HG02571 (cell line): ENCODE measurements around the gene ZNF598.

Source experiments
- ATAC-seq: cut with Tn5 transposase; IDR thresholded peaks from one replicate; pipeline ENCODE4 v1.9.1; 2021; ENCODE audit warnings: mild to moderate bottlenecking, moderate library complexity; ENCODE audit not compliant: unreplicated experiment

The ZNF598 gene

DNA sequence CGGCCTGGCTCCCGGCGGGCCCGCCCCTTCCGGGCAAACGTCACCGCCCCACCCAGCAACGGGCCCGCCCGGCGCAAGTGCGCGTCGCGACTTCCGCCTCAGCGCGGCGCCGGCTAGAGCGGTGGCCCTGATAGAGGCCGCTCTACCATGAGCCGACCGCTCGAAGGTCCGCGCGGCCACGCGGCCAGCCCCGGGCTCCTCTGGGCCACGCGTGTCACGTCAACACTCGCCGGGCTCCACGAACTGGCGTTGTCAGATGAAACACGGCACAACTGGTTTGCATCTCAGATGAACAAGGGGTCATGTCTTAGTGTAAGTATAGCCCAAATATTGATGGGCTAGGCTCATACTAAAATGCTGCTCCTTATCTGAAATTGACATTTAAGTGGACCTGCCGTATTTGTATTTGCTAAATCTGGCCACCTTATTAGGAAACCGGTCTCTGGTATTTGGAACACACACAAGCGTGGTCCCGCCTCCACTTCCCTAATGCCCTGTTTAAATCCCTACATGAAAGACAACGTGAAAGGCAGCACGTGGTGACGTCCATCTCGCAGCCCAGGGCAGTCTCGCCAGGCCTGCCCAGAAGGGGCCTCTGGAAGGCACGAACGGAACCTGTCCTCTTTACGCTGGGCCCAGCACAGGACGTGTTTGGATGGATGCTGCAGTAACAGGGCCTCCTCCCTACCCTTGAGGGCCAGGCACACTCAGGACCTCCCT is at the start of gene ZNF598:
TSS of gene ZNF598 (minus strand) at position 31 of the 720 bp plus-strand sequence.
- ATAC-seq = peak; percentile 80

DNA sequence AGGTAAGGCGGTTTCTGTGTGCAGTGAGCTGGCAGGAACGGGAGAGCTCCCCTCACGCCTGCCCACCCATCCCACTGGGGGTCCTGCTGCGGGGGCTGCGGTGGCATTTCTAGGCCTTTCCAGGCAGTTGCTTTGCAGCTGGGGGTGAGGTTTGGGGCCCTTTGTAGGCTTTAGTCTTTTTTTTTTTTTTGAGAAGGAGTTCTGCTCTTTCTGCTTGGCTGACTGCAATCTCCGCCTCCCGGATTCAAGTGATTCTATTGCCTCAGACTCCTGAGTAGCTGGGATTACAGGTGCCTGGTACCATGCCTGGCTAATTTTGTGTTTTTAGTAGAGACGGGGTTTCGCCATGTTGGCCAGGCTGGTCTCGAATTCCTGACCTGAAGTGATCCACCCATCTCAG is 49.3 kb upstream of the ZNF598 start:
- no peak for ATAC-seq

DNA sequence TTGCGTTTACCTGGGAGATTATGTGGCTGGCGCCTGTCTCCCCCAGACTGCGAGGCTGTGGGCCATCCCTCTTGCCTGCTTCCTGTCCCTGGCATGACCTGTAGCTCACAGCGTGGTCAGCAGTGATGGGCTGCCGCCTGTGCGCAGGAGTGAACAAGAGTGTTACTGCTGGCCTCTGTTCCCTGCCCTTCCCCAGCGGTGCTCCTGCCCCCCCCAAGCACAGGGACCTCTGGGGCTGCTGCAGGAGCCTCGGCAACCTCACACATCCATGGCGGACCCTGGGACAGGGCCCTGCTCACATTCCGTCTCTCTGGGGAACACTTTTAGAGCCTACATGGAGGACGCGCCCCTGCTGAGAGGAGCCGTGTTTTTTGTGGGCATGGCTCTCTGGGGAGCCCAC is 48.8 kb upstream of the ZNF598 start:
- no peak for ATAC-seq

DNA sequence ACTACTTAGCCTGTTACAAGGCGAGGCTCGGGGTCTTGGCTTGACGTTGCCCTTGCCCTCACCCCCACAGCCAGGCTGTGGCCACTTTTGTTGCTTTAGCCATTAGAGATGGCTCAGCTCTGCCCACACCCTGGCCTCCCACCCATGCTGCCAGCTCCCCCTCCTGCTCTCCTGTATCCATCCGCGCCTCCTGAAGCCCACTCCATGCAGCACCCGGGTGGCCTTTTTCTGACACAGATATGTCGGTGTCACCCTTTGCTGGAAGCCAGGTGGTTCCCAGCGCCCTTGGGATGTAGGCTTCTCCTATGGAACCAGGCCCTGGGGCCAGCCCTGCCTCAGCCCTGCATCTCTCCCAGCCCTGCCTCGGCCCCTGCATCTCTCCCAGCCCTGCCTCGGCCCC is 47.8 kb upstream of the ZNF598 start:
- ATAC-seq = no peak

DNA sequence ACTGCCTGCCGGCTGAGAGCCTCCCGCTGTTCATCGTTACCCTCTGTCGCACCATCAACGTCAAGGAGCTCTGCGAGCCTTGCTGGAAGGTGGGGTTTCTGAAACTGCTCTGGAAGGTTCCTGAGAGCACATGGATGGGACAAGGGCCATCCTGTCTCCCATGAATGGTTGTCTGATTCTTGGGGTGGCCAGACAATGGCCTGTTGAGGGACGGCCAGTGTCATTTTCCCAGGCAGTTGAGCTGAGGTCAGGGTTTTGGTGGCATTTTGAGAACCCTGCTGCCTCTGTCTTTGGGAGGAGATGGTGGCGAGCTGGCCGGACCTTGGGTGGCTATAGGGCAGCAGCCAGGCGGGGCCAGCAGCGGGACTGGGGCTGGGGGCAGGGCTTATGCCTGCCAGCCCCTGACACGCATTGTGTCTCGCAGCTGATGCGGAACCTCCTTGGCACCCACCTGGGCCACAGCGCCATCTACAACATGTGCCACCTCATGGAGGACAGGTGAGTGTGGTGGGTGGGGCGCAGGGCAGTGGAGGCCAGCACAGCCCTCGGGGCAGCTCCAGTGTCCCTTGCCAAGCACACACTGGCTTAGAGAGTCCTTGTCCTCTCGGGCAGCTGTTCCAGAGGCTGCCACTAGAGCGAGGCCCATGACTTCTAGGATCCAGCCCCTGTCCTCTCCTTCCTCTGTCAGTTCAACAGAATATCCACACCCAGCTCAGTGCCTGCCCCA is 47.2 kb upstream of the ZNF598 start:
- no peak for ATAC-seq

DNA sequence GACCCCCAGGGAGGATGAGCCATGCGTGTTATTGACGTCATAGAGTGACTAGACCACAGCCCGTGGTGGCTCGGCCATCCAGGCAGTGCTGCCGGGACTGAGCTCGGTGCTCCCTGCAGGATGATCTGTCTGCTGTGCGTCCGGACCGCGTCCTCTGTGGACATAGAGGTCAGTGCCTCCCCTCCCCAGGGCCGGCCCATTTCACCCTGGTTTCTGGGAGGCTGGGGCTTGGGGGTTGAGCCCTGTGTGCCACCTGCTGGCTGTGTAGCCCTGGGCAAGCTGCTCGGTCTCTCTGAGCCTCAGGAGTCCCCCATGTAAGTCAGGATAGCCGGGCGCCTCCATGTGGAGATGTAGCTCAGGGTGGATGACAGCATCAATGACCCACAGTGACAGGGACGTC is 46.5 kb upstream of the ZNF598 start:
- no peak for ATAC-seq

DNA sequence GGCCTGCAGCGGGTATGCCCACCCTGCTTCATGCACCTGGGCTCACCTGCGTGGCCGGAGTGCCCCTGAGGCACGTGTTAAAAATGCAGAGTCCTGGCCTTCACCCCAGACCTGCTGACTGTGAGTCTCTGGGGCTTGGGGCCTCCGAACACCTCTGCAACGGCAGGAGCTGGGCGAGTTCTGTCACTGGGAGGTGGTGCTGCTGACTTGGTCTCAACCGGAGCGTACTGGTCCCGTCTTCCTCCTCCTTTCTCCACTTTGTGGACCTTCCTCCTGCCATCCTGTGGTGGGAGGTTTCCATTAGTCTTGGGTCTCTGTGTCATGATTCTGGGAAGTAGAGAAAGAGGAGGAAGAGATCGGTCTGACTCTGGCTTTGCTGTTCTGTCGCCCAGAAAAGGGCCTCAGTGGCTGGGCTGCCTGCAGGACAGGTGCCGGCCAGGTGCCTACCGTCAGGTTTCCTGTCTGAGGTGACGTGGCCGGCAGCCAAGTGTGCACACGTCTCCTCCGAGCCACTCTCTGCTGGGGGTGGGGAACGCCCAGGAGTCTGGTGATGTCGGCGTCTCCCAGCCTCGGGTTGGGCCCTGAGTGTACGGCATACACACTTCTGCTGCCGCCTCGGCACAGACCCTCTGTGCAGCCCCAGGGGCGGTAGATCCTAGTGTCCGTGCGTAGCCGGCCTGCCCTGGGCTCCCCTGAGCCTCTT is 45.1 kb upstream of the ZNF598 start:
- no peak for ATAC-seq

DNA sequence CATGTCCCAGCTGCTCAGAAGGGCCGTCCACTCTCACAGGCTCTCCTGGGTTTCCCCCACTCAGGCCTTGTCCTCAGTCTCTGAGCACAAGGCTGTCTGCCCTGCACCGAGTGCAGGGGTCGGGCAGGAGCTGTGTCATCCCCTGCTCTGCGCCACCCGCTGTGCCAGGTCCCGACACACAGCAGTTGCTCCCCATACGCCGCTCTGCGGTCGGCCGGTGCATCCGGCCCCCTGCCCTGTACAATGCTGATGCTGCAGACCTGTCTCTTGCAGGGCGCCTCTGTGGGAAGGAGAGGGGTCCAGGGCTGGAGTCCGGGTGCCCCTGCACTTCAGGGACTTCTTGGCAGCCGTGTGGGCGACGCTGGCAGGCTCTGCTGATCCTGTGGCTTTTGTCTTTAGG is 44.3 kb upstream of the ZNF598 start:
- ATAC-seq = no peak

DNA sequence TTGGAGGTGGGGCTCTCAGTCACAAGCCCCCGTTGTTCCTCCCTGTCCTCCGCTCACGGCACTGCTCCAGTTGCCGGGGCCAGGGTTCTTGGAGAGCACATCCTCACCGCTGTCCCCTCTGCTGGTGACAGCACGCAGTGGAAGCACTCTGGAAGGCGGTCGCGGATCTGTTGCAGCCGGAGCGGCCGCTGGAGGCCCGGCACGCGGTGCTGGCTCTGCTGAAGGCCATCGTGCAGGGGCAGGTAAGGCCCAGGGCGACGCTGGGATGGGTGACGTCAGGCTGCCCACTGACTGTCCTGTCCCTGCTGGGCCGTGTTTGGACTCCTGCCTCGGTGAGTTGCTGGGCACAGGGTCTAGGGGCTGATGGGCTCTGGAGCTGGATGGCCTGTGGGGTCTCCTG is 43.6 kb upstream of the ZNF598 start:
- ATAC-seq = no peak

DNA sequence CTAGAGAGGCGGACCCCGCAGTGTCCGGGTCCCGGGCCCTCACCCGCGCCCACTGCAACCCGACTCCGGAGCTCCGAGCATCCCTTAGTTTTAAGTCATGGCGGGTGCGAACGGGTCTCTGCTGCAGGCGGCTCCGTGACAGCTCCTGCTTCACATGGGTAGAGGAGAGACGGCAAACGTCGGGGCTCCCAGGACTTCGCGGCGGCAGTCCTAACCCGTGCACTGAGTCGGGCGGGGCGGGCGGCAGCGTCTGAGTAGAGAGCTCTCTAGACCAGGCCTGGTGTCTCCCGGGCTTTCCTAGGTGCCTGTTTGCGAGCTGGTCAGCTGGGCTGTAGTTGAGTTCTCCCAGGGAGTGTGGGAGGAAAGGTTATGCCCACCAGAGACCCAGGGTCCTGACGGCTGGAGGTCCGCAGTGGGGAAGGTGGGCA is 38.5 kb upstream of the ZNF598 start:
- no peak for ATAC-seq

DNA sequence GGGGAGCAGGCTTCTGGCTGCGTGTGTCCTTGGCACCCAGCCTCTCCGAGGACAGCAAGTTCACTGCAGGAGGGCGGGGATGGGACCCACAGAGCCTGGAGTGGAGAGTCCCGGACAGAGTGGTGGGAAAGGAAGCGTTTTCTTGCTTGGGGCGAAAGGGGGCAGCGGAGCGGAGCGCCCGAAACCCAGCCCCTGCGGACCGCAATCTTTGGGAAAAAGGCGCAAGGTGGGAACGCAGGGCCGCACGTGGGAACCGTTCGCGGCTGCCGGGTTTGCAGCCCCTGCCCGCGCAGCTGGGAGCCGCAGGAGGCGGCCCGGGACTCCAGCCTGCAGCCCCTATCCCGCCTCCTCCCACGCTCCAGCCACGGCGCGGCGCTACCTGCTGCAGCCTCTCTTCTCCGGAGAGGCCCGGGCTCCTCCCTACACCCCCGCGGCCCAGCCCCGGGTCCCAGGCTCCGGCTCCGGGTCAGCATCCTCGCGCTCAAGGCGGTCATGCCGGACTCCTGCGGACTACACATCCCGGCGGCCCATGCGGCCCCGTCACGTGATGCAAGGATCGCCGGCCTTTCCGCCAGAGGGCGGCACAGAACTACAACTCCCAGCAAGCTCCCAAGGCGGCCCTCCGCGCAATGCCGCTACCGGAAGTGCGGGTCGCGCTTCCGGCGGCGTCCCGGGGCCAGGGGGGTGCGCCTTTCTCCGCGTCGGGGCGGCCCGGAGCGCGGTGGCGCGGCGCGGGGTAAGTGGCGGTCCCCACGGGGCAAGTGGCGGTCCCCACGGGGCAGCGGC is 37.9 kb upstream of the ZNF598 start, which contains the start of the genes NTHL1 and TSC2:
TSS of gene NTHL1 (minus strand) at position 505 of the 786 bp plus-strand sequence. CDS start at position 494, 11 bp downstream.
TSS of gene TSC2 (plus strand) at position 656 of the 786 bp plus-strand sequence. CDS start 631 bp downstream, outside the sequence.
- ATAC-seq = peak; percentile 85

DNA sequence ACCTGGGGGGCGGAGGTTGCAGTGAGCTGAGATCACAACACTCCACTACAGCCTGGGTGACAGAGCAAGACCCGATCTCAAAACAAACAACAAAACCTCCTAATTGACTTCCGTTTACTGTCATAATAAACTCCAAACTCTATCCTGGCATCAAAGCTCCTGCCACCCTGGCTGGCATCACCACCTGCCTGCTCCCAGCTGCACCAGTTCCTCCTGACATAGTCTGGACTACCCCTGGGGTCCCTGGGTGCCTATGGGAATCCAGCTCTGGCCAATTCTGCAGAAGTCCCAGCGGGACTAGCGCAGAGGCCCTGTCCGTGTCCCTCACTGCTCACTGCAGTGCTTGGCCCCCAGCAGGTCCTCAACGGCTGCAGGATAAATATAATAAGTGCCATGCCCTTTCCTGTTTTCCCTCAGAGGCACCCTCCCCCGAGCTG is 37.3 kb upstream of the ZNF598 start:
- ATAC-seq = no peak

DNA sequence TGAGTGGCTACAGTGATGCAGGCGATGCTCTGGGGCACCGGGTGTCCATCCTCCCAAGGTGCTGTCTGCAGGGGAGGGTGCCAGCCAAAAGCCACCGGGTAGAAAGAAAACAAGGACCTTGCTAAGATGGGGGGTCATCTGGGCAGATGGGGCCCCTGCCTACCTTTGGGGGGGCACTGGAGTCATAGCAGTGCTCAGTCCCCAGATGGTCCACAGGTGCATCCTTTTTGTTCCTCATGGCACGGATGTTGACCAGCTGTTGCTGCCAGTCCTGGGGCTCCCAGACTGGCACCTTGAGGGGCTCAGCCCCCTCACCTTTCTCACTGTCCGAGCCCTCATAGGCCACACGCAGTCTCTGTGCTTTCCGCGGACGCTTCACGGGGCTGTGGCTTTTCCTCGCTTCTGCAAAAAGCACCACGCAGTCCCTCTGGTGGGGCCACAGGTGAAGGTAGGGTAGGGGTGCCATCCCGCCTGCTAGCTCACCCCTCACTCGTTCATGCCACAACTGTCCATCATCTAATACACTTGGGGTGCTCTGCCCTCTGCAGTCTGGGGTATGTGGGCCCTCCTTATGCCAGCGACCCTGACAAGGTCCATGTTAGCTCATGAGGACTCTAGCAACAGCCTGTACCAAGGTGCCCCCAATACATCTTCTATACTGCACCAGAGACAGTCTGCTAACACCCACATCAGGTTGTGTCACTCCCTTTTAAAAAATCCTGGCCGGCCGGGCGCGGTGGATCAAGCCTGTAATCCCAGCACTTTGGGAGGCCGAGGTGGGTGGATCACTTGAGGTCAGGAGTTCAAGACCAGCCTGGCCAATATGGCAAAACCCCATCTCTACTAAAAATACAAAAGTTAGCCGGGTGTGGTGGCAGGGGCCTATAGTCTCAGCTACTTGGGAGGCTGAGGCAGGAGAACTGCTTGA is 36.6 kb upstream of the ZNF598 start:
- no peak for ATAC-seq

DNA sequence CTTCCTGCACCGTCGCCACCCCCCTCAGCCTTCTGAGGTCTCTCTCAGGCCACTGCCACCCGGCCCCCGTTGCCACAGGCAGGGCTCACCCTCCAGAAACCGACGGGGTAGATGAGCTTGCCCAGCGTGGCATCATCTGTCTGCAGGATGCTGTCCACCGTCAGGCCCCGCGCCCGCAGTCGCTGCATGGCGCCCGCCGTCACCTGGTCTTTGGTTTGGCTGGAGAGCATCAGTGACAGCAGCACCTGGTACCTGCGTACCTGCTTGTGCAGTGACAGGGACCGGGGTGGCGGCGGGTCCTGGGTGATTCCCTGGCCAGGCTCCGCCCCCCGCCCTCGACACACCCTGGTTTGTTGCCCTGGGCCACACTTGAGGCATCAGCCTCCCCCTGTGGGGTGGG is 34.9 kb upstream of the ZNF598 start:
- ATAC-seq = no peak

DNA sequence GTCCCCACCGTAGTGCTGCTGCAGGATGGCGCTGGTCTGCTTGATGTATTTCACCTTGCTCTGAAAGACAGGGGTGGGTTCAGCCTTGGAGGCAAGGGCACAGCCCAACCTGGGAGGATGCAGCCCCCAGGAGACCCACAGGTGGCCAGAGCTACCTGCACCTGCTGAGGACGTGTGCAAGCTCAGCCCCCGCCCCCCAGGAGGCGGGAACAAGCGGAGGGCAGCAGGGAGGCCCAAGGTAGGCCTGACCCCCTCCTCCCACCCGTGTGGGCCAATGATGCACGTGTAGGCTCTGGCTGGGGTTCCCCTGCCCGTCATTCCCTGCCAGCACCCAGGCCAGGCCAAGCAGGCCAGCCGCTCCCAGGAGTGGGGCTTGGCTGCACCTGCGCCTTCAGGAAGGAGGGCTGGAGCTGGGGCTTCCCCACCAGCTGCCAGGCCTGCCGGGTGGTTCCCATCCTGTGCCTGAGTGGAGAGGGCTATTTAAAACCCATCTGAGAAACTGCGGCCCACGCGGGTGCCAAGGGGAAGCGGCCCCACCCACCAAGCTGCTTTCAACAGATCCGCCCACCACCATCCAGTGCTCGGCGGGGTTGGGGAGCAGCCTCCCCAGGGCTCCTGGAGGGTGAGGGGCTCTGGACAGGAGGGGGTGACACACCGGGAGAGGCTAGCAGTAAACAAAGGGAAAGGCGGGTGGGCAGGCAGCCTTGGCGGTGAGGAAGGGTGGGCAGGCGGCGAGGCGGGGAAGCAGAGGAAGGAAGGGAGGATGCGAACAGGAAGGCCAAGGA is 34.2 kb upstream of the ZNF598 start:
- ATAC-seq = no peak

DNA sequence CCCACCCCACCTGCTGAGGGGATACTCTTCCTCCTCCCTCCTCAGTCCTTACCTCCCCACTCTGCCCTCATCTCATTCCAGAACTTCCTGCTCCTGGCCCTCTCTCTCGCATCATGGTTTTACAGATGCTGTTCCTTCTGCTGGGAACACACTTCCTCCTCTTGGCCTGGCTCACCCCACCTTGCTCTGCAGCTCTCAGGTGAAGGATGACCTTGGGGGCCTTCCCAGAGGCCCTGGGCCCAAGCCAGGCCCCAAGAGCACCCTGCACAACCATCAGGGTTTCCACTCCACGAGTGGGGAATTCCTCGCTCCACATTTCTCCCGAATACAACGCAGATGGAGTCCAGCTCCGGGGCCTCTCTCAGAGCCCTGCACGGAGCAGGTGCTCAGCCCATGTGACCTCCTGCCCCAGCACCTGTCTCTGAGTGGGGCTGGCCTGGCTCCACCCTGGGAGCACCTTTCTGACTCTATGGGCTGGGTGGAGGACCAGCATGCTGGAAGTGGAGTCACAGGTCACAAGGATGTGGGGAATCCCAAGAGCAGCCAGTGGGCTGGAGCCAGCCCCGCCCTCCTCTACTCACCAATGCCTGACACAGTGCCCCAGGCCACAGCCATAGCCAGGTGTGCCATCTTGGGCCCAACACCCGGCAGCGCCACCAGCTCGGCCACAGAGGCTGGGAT is 33.5 kb upstream of the ZNF598 start:
- no peak for ATAC-seq

DNA sequence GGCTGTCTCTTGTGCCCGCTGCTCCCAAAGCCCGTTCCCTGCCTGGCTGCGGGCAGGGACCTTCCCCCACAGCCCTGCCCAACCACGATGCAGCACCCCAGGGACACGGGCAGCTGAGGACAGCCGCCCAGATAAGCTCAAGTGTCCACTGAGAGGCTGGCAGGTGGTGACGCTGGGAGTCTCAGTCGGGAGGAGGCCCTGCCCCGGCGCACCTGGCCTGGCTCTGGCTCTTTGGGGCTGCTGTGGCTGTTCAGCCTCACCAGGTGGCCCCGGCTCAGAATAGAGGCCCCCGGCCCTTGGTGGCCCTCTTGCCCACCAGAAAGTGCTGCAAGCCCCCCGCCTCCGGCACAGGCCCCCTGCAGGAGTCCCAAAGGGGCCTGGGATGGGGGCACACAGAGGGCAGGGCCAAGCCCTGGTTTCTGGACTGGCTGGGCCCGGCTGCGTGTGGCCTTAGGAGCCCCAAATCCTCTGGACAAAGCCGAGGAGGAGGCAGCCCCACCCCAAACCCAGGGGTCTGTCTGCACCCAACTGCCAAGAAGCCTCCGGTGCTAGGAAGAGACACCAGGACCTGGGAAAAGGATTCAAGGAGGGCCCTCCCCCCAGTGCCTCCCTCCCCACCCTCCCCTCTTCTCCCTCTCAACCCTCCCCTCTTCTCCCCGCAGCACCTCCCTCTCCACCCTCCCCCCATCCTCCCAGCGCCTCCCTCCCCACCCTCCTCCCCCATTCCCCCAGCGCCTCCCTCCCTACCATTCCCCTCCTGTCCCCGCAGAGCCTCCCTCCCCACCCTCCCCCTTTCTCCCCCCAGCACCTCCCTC is 32.8 kb upstream of the ZNF598 start:
- ATAC-seq = no peak
